Stimulated activated CD8-positive, alpha-beta memory T cell treated with anti-CD3 and anti-CD28 coated beads, Interleukin-12 subunit alpha, Interleukin-12 subunit beta, amount 100 ng/mL, for 1 hour (primary cell): ENCODE measurements around the gene SAMD10.
A peak's percentile ranks its signal among the peaks of the same experiment; 100 is the strongest.

ENCODE experiments used
- DNase-seq: peaks from one replicate; pipeline ENCODE4 v3.0.0-alpha.2; 2020; ENCODE audit warnings: low read depth

SAMD10 gene

DNA sequence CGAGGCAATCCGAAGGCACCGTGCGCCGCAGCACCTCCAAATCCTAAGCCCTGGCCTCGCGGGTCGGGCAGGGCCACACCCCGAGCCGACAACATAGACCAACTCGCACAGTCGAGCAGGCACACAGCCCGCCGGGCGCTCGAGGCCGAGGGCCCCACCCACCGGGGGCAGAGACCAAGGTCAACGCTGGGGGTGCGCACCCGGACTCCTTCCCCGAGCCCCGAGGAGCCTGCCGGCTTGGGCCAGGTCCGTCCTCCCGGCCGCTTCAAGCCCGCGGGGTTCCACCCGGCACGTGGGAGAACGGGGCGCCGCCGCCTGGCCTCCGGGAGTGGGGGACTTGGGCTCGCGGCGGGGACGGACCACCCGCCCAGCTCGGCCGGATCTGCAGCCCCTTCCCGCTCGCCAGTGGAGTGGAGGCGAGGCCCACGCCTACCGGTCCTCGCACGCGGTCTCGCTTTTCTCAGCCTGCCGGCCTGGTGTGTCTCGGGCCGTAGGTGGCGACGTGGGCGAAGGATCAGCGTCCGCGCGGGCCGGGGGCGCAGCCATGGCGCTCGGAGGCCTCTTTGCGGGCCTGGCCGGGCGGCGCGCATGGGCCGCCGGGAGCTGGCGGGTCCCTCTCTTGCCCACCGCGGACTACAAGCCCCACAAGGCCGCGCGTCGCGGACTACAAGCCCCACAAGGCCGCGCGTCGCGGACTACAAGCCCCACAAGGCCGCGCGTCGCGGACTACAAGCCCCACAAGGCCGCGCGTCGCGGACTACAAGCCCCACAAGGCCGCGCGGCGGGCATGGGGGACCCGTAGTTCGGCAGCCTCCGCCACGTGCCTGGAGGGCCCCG is 23.4 kb downstream of the SAMD10 start, which contains the start of gene UCKL1:
Gene UCKL1 (minus strand): TSS at position 590 of the 837 bp plus-strand sequence. CDS start 44 bp downstream, at position 546.
- peak; percentile 80 for DNase-seq

DNA sequence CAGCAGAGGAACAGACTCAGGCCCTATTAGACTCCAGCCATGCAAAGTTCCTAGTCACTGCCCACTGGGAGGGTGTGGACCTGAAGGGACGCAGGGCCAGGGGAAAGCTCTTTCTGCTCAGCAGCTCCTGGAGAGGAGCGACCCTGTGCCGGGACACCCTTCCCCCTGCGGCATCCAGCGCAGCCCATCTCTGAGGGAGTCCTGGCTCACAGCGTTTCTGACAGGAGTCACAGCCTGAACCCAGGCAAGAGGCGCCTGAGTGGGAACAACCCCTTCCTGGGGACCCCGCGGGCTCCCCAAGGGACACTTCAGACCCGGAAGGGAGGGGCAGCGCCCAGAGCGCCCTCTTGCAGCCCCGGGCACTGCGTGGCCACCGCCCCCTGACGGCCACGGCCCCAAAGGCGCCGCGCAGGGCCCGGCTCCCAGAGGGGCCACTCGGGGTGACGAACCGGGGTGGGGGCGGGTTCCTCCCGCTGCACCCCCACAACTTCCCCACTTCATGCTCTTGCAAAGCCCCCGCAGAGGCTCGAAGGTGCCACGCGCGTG is 24.1 kb downstream of the SAMD10 start:
- no peak for DNase-seq

DNA sequence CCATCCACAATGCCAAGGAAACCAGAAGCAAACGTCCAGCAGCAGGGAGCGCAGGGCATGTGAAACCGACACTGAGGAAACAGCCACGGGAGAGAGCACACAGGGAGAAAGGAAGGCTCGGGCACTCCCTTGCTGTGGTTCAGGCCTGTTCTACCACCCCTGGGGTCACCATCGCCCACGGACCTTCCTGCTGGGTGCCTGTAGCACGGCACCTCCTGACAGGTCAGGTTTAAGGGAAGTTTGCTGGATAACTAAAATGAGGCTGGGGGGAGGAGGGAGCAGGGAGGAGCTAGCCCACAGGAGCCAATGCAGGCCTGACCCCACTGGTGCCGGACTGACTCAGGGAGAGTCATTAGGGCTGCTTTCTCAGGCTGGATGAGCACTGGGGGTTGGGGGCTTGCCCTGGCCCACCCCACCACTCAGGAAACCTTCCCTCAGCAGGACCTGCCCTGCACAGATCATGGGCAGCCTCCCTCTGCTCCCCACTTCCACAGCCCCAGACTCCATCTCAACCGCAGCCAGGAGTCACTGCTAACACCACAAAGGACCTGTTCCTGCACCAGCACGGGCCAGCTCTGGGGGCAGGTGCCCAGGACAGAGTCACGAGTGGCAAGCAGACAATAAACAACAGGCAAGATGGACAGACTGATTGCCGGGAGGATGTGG is 25.5 kb downstream of the SAMD10 start:
- DNase-seq, result no peak

DNA sequence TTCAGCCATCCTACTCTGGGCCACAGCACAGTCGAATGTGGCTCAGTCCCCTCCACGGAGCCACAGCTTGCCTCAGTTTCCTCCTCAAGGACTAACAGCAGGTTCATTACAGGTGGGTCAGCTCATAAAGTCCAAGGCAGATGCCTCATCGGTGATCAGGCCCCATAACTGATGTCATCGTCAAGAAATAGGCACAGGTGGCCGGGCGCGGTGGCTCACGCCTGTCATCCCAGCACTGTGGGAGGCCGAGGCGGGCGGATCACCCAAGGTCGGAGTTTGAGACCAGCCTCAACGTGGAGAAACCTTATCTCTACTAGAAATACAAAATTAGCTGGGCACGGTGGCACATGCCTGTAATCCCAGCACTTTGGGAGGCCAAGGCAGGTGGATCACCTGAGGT is 26.7 kb downstream of the SAMD10 start:
- no peak for DNase-seq

- DNase-seq, result no peak
Measured at GRCh38 chr20:63952210-63952535, 27.3 kb downstream of the SAMD10 start.

DNA sequence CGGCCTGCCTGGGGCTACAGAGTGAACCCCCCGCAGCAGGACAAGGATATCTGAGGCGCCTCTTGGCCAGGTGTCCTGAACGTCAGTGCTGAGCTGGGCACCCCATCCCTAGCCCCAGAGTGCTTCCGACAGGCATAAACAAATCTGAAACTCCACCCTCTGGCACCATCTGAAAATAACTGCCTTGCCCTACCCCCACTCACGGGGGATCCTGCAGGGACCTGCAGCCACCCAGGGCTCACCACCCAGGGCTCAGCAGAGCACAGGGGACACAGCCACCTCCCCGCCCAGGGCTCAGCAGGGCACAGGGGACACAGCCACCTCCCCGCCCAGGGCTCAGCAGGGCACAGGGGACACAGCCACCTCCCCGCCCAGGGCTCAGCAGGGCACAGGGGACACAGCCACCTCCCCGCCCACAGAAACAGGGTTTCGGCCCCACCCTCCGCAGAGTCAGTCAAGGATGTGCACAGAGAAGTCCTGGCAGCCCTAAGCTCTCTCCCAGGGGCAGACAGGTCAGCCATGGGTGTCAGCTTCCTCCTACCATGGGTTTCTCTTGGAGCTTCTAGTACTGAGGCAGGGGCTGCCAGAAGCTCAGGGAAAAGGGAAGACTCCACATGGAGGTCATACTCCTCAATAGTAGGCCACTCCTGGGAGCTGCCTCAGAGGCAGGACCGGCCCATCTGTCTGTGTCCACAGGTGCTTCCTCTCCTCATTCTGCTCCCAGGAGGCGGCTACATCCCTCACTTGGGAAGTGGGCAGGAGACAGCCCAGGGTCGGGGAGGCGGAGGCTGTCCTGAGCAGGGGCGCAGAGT is 27.8 kb downstream of the SAMD10 start:
- DNase-seq, result no peak

DNA sequence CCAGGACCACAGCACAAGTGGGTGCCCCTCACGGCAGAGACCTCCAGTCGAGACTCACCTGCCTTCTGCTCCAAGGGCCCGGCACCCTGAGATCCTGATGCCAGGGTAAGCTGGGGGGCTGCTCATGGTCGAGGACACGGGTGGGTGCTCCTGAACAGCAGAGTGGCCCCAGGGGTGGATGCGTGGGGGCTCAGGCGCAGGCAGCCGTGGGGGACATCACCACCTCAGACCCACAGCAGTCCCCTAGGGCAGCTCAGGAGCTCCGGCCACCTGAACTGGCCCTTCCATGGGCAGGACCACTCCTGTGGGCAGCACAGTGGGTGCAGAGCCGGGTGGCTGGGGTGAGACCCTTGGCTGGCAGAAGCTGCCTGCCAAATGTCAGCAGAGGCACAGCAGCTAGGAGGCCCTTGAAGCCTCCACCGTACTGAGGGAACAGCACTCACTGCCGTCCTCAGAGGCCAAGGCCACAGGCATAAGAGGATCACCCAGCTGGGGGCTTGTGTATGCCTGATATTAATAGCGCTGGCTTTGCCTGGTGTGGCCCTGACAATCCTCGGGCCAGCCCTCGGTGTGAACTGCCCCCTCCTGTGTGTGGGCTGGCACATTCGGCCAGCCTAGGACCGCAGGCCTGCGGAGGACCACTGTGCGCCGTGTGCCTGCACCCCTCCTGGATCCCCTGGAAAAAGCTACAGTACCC is 28.6 kb downstream of the SAMD10 start:
- DNase-seq, result no peak

DNA sequence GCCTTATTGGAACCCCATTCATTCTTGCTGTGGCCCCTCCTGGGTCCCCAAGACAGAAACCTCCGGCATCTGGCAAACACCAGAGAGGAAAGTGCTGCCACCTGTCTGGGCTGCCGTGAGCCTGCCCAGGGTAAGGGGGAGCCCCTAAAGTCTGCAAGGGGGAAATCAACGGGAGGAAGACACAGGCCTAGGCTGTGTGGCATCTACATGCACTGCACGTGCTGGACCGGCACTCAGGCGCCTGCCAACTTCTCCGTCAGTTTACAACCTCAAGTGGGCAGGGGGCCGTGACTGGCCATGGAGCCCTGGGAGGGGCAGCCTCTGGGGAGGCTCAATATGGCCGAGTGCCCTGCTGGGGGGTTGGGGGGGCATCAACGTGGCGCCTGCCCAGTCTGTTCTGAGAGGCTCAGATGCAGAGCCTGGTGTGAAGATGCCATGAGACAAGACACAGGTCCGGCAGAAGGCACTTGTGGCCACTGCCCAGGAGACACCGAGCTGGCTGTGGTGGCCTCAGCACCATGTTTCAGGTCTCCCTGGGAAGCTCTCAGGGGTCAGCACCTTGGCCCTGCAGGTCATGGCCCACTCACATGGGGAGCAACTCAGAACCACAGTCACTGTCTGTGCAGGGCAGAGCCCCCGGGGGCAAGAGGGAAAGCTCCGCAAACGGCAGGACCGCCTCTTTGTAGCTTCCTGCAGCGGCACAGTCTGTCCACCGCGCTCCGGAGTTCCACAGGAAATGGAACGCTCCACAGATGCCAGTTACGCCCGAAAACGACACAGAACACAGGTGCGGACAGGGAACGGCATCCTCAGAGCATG is 31.6 kb downstream of the SAMD10 start:
- DNase-seq, result no peak

DNA sequence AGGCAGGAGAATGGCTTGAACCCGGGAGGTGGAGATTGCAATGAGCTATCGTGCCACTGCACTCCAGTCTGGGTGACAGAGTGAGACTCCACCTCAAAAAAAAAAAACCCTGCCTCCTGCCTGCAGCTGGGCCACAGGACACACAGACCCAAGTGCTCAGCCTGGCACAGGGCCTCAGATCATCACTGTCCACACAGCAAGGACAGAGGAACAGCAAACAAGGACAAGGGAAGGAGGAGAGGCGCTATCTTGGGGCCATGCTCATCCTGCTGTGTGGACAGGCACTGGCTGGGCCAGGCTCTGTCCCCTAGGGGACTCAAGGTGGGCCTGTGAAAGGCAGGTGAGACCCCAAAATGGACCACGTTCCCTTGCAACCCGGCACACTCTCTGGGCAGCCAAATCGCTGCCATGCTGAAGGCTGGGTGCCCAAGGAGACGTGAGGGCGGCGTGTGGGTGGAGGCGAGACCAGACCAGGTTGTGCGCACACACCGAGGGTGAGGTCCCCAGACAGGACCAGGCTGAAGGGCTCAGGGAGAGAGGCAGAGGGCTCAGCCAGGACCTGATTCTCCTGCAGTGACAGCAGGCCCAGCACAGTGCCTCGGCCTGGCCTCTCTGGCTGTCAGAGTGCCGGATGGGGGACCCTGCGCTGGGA is 32.3 kb downstream of the SAMD10 start:
- no peak for DNase-seq

GRCh38 chr20:63945921-63946920 is 33.2 kb downstream of the SAMD10 start:
- no peak for DNase-seq

DNA sequence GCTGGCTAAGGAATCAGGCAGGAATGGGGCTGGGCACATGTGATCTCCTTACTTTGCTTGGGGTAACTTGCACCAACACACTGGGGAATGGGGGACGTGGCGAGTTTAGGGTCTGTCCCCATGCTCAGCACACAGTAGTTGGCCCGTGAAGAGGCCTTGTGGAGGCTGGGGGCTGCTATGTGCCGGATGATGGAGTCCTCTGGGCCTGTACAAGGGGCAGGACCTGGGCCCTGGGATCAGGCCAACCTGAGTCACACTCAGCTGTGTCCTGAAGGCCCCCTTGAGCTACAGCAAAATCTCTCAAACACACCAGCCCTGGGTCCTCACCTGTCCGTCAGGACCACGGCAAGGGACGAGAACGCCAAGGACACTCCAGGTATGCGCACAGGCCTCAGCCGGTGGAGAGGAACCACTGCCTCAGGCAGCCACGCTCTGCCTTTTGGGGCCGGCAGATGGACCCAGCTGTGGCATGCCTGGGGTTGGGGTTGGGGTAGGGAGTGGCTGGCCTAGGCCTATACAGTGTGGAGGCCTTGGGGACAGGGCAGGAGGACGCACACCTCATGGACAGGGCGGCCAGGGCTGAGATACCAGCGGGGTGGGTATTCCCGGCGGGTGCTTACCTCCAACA is 34.3 kb downstream of the SAMD10 start:
- DNase-seq, result no peak

- no peak for DNase-seq
Measured at GRCh38 chr20:63944078-63944941, 35.1 kb downstream of the SAMD10 start.

DNA sequence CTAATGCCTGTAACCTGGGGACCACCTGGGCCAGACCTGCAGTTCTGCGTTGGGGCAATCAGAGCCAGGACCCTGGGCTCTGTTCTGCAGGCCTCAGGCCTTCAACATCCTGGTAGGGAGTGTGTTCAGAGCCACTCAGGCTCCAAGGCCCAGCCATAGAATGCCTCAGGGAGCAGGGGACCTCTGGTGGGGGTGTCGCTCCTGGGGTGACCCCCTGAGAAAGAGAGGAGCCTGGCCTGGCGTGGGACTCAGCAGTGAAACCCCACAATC is 35.7 kb downstream of the SAMD10 start:
- DNase-seq, result no peak

DNA sequence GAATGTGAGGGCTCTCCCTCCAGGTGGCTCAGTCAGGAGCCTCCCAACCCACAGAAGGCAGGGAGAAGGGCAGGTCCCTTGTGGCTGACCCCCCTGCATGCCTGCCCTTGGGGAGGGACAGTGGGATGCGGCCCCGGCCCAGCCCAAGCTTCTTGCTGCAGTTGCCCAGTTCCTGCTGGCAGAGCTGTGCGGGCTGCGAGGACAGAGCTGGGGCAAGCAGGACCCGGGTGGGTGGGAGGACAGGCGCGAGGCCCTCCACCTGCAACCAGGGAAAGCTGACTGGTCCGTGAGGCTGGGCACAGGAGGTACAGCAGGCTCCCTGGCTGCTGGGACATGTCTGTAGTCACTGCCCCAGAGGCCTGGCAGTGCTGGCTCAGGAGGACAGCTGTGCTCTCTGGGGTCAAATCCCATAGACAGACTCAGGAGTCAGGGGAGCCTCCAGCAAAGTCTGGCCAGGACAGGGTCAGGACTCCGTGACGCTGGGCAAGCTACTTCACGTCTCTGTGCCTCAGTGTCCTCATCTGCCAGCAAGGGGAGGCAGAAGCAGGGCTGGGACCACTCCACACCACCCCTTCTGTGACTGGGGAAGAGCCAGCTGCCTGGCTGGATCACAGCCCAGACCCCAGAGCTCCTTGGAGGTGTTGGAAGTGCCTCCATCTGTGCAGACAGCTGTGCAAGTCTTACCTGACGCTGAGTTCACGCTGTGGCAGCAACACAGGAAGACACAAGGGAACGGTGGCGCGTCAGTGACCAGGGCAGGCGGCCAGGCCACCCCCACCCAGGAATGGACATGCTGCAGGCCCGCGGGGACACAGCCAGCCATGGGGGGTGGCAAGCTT is 36.3 kb downstream of the SAMD10 start:
- no peak for DNase-seq

- no peak for DNase-seq
Measured at GRCh38 chr20:63942250-63942951, 37.0 kb downstream of the SAMD10 start.
